ENCODE results near the gene FLAD1. TPM values are rescaled to one million over a fixed set of nuclear protein-coding genes. Genes with fewer than 3 reads are reported as not detected.

The FLAD1 gene
- total and polyA plus RNA-seq, 2 of the 8 experiments (the other 6 are each of a cell fraction or from before 2014, with no cell fraction given): 104 to 143 TPM

DNA sequence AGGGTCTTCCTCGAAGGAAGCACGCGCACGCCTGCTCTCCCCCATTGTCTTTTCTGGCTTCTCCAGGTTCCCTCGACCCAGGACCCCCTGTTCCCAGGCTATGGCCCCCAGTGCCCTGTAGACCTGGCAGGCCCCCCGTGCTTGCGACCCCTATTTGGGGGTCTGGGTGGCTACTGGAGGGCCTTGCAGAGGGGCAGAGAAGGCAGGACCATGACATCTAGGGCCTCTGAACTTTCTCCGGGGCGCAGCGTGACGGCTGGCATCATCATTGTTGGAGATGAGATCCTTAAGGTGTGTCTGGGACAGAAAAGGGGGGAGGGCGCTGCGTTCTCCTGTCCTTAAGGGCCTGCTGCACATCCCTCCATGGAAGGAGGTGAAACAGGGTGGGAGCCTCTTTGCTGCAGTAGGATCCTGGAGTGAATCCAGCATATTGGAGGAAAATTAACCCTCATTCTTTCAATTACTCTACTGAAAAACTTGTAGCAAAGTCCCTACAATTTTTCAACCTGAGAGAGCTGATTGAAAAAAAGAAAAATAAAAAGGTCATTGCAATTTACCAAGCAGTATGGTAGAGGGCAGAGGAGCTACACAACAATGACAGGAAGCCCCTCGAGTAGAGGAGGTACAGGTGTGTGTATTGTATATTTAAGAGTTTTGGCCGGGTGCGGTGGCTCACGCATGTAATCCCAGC lies 777 bp downstream of the FLAD1 start:
- Histone ChIP-seq H2BK20ac (ENCODE audit: low read length) (no peak overlapping the region), H4K8ac (ENCODE audit: extremely low read depth, insufficient read depth, low read length) (peak overlapping the region; percentile 82; the same call in 1 of the 2 replicates), H4K91ac (replicated peaks; ENCODE audit: insufficient read length, low read length) (peak overlapping the region; percentile 22), H2AFZ (ENCODE audit: low read length) (no peak overlapping the region), H3K4me1 (replicated peaks in 1 of 4; ENCODE audit: control insufficient read depth in 3 of 4, insufficient read depth in 4 of 4, low read length in 3 of 4) (peaks cover 0 to 6% (median 2%) of the 10 kb centered on the region in 4 experiments; a peak in 3 of 7 replicates), H3K9me3 (ENCODE audit: insufficient read depth in 2 of 2, low read depth in 1 of 2, low read length in 1 of 2) (no peaks in the 10 kb centered on the region), H3K56ac (replicated peaks; ENCODE audit: insufficient read length, low read depth, low read length) (no peak overlapping the region), H4K5ac (ENCODE audit: insufficient read length, low read depth, low read length) (peak overlapping the region; percentile 7), H3K9ac (replicated peaks in 1 of 4; ENCODE audit: extremely low read depth in 1 of 4, low read depth in 3 of 4, low read length in 3 of 4) (peak overlapping the region; percentile 78 to 97 (median 86)), H3K79me1 (ENCODE audit: low read depth, low read length) (peaks cover 4% of the 10 kb centered on the region; the same call in 1 of the 2 replicates), H2BK120ac (replicated peaks; ENCODE audit: low read depth, low read length) (no peak overlapping the region), H3K36me3 (ENCODE audit: control insufficient read depth in 2 of 4, insufficient read depth in 4 of 4, low read length in 3 of 4) (peaks cover 15 to 39% (median 30%) of the 10 kb centered on the region in 4 experiments), H3K18ac (ENCODE audit: extremely low read depth, low read length) (peak overlapping the region; percentile 34; the same call in 1 of the 2 replicates), H3K27me3 (replicated peaks in 1 of 4; ENCODE audit: control insufficient read depth in 3 of 4, extremely low read depth in 1 of 4, insufficient read depth in 3 of 4, low read length in 3 of 4) (no peaks in the 10 kb centered on the region), H3K4ac (replicated peaks; ENCODE audit: insufficient read length, low read depth, low read length) (no peak overlapping the region), H3K4me3 (ENCODE audit: extremely low read depth in 1 of 4, insufficient read depth in 2 of 4, low read depth in 3 of 4, low read length in 4 of 4) (peak overlapping the region; percentile 87 to 99 (median 96)), H3K4me2 (ENCODE audit: insufficient read depth in 1 of 2, low read depth in 2 of 2, low read length in 2 of 2) (peak overlapping the region; percentile 86 to 93), H3K79me2 (ENCODE audit: control insufficient read depth in 1 of 2, insufficient read depth in 2 of 2, low read length in 2 of 2) (peaks cover 4 to 61% of the 10 kb centered on the region in 2 experiments), H3K23ac (ENCODE audit: insufficient read length) (no peak overlapping the region), H2BK15ac (ENCODE audit: low read length) (no peak overlapping the region), H3K27ac (ENCODE audit: low read depth, low read length) (peak overlapping the region; percentile 76), H2BK5ac (ENCODE audit: low read depth, low read length) (peak overlapping the region; percentile 86; the same call in 1 of the 2 replicates), H3K14ac (ENCODE audit: insufficient read length) (no peak overlapping the region), H4K20me1 (replicated peaks in 1 of 2; ENCODE audit: control insufficient read depth in 1 of 2, insufficient read depth in 2 of 2, low read length in 2 of 2) (peaks cover 14% of the 10 kb centered on the region in 2 experiments), H3K23me2 (ENCODE audit: low read depth, low read length) (peaks cover 5% of the 10 kb centered on the region), H2AK5ac (ENCODE audit: low read depth, low read length) (no peak overlapping the region), H2BK12ac (ENCODE audit: low read depth, low read length) (peak overlapping the region; percentile 19; the same call in 1 of the 2 replicates)
- FAIRE-seq (no peak), DNase-seq (ENCODE audit: low read depth in 1 of 2, low spot score in 2 of 2) (no peak)
- CTCF ChIA-PET (ENCODE audit: partially characterized antibody): interaction anchor here (0.6 to 20.6 kb wide), 22 partner anchors 10 to 773 kb away, joined by 3 to 334 read pairs (median 4); partner anchors contain the start of genes LENEP, PBXIP1, PMVK and PYGO2
- POLR2A ChIA-PET (ENCODE audit: partially characterized antibody): interaction anchor here (0.6 to 42.8 kb wide), 12 partner anchors 11 to 273 kb away, joined by 3 to 702 read pairs (median 8); partner anchors contain the start of genes CKS1B, EFNA4, LENEP and PBXIP1
- TF ChIP-seq RXRA (IDR thresholded peaks at IDR 0.05; ENCODE audit: insufficient read depth, low read depth, low read length): no peak
- TF ChIP-seq POLR2A (IDR thresholded peaks at IDR 0.05; ENCODE audit: control extremely low read depth in 1 of 2, low read depth in 2 of 2, low read length in 2 of 2): peak in 1 of 2 experiments; percentile 63; a peak in 1 of 3 replicates
- 21% methylated on average over 17 of the region's 17 CpGs; no CpG with 5 or more reads in 1 of the 2 experiments for WGBS, 2 experiments (ENCODE audit: extremely low coverage in 1 of 2, insufficient coverage in 1 of 2, insufficient read length in 1 of 2, insufficient replicate concordance in 2 of 2, low coverage in 1 of 2, low lambda C conversion rate in 2 of 2, missing lambda C conversion rate in 1 of 2)

Measured in H1 (cell line).